SK-N-SH (cell line): ENCODE results near the gene SLCO2B1. TPM values are rescaled to one million over a fixed set of nuclear protein-coding genes. Genes with fewer than 3 reads are reported as not detected.

Source experiments
- CTCF ChIA-PET: fragments of 300-600, 350-600 bp; formaldehyde crosslinking; extraction: SDS; loops from one replicate; lab custom pipeline; 2021; lab: Yijun Ruan, JAX
- POLR2A ChIA-PET: fragments of 350-600 bp; sonication (Branson Sonifier 250); formaldehyde crosslinking; extraction: SDS; loops from one replicate; lab custom pipeline; 2020; ENCODE audit warnings: antibody characterized with exemption, inconsistent platforms; lab: Yijun Ruan, JAX
- DNase-seq: peaks from one replicate; pipeline ENCODE4 v3.0.0; 2012
- H2AFZ ChIP-seq: fragments of 200-600 bp; sonication (generic); 2 replicates; pipeline ENCODE4 v1.8.1; 2016; ENCODE audit warnings: antibody characterized with exemption, mild to moderate bottlenecking, low read depth
- H3F3A ChIP-seq: fragments of 200-600 bp; sonication (generic); replicated peaks from 2 replicates; pipeline ENCODE3; 2016; ENCODE audit warnings: antibody characterized with exemption, mild to moderate bottlenecking; ENCODE audit not compliant: insufficient read depth
- H3K27ac ChIP-seq, 2 experiments: fragments of 200-500 bp in 1 of 2; fragments of 200-600 bp in 1 of 2; sonication (Bioruptor generic) in 1 of 2; sonication (generic), shearing (Covaris generic) in 1 of 2; 2 replicates each; pipeline versions ENCODE4 v1.5.1 to v1.6.1; 2014 to 2016; ENCODE audit warnings: low read depth in 2 of 2, inconsistent platforms in 1 of 2, low read length in 1 of 2, mild to moderate bottlenecking in 1 of 2, mixed read lengths in 1 of 2
- H3K27me3 ChIP-seq: fragments of 200-600 bp; sonication (generic), shearing (Covaris generic); 2 replicates; pipeline ENCODE4 v1.6.1; 2016; ENCODE audit warnings: mixed run types; ENCODE audit not compliant: insufficient read depth
- H3K36me3 ChIP-seq, 2 experiments: fragments of 200-500 bp in 1 of 2; fragments of 200-600 bp in 1 of 2; sonication (Bioruptor generic) in 1 of 2; sonication (generic) in 1 of 2; replicated peaks in 1 of 2; 2 replicates each; pipeline versions ENCODE3 to v1.5.1; 2014 to 2016; ENCODE audit warnings: low read length in 1 of 2, mild to moderate bottlenecking in 1 of 2; ENCODE audit not compliant: insufficient read depth in 2 of 2, control insufficient read depth in 1 of 2
- H3K4me1 ChIP-seq, 2 experiments: fragments of 200-500 bp in 1 of 2; fragments of 200-600 bp in 1 of 2; sonication (Bioruptor generic) in 1 of 2; sonication (generic), shearing (Covaris generic) in 1 of 2; 2 replicates each; pipeline versions ENCODE4 v1.5.1 to v1.6.1; 2014 to 2016; ENCODE audit warnings: low read depth in 1 of 2, low read length in 1 of 2, mixed run types in 1 of 2; ENCODE audit not compliant: insufficient read depth in 2 of 2, control insufficient read depth in 1 of 2
- H3K4me2 ChIP-seq: fragments of 200-600 bp; sonication (generic), shearing (Covaris generic); 2 replicates; pipeline ENCODE4 v1.6.1; 2017; ENCODE audit warnings: mixed run types
- H3K4me3 ChIP-seq, 2 experiments: fragments of 200-500 bp in 1 of 2; fragments of 200-600 bp in 1 of 2; sonication (Bioruptor generic) in 1 of 2; sonication (generic), shearing (Covaris generic) in 1 of 2; 2 replicates each; pipeline versions ENCODE4 v1.5.1 to v1.8.1; 2014 to 2016; ENCODE audit warnings: low read depth in 2 of 2, inconsistent platforms in 1 of 2, low read length in 1 of 2, mild to moderate bottlenecking in 1 of 2, mixed read lengths in 1 of 2, moderate library complexity in 1 of 2
- H3K79me2 ChIP-seq: fragments of 200-600 bp; sonication (generic); 2 replicates; pipeline ENCODE4 v1.8.1; 2017; ENCODE audit warnings: mild to moderate bottlenecking; ENCODE audit not compliant: insufficient read depth
- H3K9ac ChIP-seq: fragments of 200-600 bp; sonication (generic); 2 replicates; pipeline ENCODE4 v1.6.1; 2017; ENCODE audit warnings: mixed run types
- H3K9me2 ChIP-seq: fragments of 200-600 bp; sonication (generic); 2 replicates; pipeline ENCODE4 v1.6.1; 2017; ENCODE audit warnings: mixed run types
- H3K9me3 ChIP-seq: fragments of 200-600 bp; sonication (generic); 2 replicates; pipeline ENCODE4 v1.6.1; 2017; ENCODE audit warnings: mixed run types, mild to moderate bottlenecking, moderate library complexity
- H4K20me1 ChIP-seq: fragments of 200-600 bp; sonication (generic); 2 replicates; pipeline ENCODE4 v1.6.1; 2017; ENCODE audit warnings: mild to moderate bottlenecking, mixed run types; ENCODE audit not compliant: insufficient read depth
- ELF1 ChIP-seq: IDR thresholded peaks from 2 replicates; pipeline ENCODE4 v1.4.0; 2012
- EP300 ChIP-seq, 2 experiments: IDR thresholded peaks; 2 replicates each; pipeline versions ENCODE4 v1.4.0 to v1.6.1; 2012; ENCODE audit warnings: borderline replicate concordance in 1 of 2, low read depth in 1 of 2, low read length in 1 of 2
- EZH2phosphoT487 ChIP-seq: fragments of 200-600 bp; sonication (generic); IDR thresholded peaks from 2 replicates; pipeline ENCODE4 v1.6.1; 2017; ENCODE audit warnings: low read depth, mixed run types, mild to moderate bottlenecking, antibody characterized with exemption, moderate library complexity, borderline replicate concordance
- FOXM1 ChIP-seq: IDR thresholded peaks from 2 replicates; pipeline ENCODE4 v1.4.0; 2012; ENCODE audit warnings: low read depth, mild to moderate bottlenecking
- GATA2 ChIP-seq: sonication (generic); formaldehyde crosslinking; IDR thresholded peaks from 2 replicates; pipeline ENCODE4 v1.5.0; 2020; ENCODE audit warnings: mild to moderate bottlenecking, missing genetic modification reagents
- MEF2A ChIP-seq: IDR thresholded peaks from 2 replicates; pipeline ENCODE4 v1.4.0; 2012; ENCODE audit warnings: low read depth, borderline replicate concordance
- MXI1 ChIP-seq: IDR thresholded peaks from 2 replicates; pipeline ENCODE4 v1.6.1; 2012; ENCODE audit warnings: mild to moderate bottlenecking, low read depth, low read length, improper control_type of control experiment
- NFIC ChIP-seq: IDR thresholded peaks from 2 replicates; pipeline ENCODE4 v1.4.0; 2012; ENCODE audit warnings: borderline replicate concordance
- PBX3 ChIP-seq: IDR thresholded peaks from 2 replicates; pipeline ENCODE4; 2012
- POLR2AphosphoS5 ChIP-seq: IDR thresholded peaks from 2 replicates; pipeline ENCODE4 v1.6.1; 2012; ENCODE audit warnings: low read depth, low read length
- RAD21 ChIP-seq: IDR thresholded peaks from 2 replicates; pipeline ENCODE4 v1.6.1; 2012; ENCODE audit warnings: mild to moderate bottlenecking, low read length
- REST ChIP-seq: IDR thresholded peaks from 2 replicates; pipeline ENCODE4 v1.6.1; 2012; ENCODE audit warnings: mild to moderate bottlenecking, low read depth, low read length, moderate library complexity
- RXRA ChIP-seq: IDR thresholded peaks from 2 replicates; pipeline ENCODE4 v1.4.0; 2012; ENCODE audit warnings: low read depth, mild to moderate bottlenecking, borderline replicate concordance
- TAF1 ChIP-seq: IDR thresholded peaks from 2 replicates; pipeline ENCODE4 v1.6.1; 2012; ENCODE audit warnings: low read depth, mild to moderate bottlenecking, low read length, moderate library complexity, borderline replicate concordance
- TEAD4 ChIP-seq: IDR thresholded peaks from 2 replicates; pipeline ENCODE4 v1.4.0; 2012; ENCODE audit warnings: mild to moderate bottlenecking, borderline replicate concordance; ENCODE audit not compliant: insufficient read depth
- ZBTB33 ChIP-seq: IDR thresholded peaks from 2 replicates; pipeline ENCODE4 v1.4.0; 2012; ENCODE audit warnings: low read depth, borderline replicate concordance
- WGBS: methylation state at CpG from one replicate; pipeline ENCODE4 v1.1.6; 2017; ENCODE audit warnings: low lambda C conversion rate; 5-methylcytosine and 5-hydroxymethylcytosine counted together
- polyA plus RNA-seq, 3 experiments: library from polyadenylated mRNA; depleted of rRNA; stranded (reverse); fragments of >200 nt; gene quantifications; 2 replicates each; pipeline ENCODE4 v1.2.3, GENCODE V29; 2012
- TF ChIP-seq, protein P1 (sequence below): IDR thresholded peaks from 2 replicates; pipeline ENCODE4 v1.4.0; 2012; ENCODE audit warnings: low read depth, borderline replicate concordance
- TF ChIP-seq, protein P2 (sequence below): fragments of 200-600 bp; sonication (generic); IDR thresholded peaks from 2 replicates; pipeline ENCODE4 v1.6.1; 2017; ENCODE audit warnings: antibody characterized with exemption, mild to moderate bottlenecking, moderate library complexity
- TF ChIP-seq, protein P3 (sequence below): IDR thresholded peaks from 2 replicates; pipeline ENCODE4 v1.4.0; 2012; ENCODE audit warnings: low read depth

Gene SLCO2B1
- polyA plus RNA-seq, 1 of the 3 experiments (the other 2 are of a cell fraction) = 0.18 TPM

- no peak for DNase-seq
- CTCF ChIA-PET = interaction anchor here (0.5 to 10.1 kb wide), 9 partner anchors 11 to 261 kb away, joined by 3 to 142 read pairs (median 4); partner anchors contain the start of gene TPBGL
- Histone ChIP-seq H3F3A (no peaks in the 10 kb centered on the region), H3K27me3 (no peaks in the 10 kb centered on the region; the same call in 1 of the 2 replicates), H3K9ac (no peak overlapping the region), H3K27ac (no peak overlapping the region), H2AFZ (no peak overlapping the region), H3K4me3 (no peak overlapping the region), H3K4me1 (peaks cover 0 to 22% of the 10 kb centered on the region in 2 experiments; a peak in 1 of 4 replicates), H3K4me2 (no peak overlapping the region), H3K9me3 (no peaks in the 10 kb centered on the region), H4K20me1 (no peaks in the 10 kb centered on the region), H3K9me2 (no peaks in the 10 kb centered on the region), H3K36me3 (no peaks in the 10 kb centered on the region), H3K79me2 (no peaks in the 10 kb centered on the region)
- TF ChIP-seq NFIC = no peak
- no peak for TF ChIP-seq GATA2 (CRISPR knock-in tag)
- no peak for TF ChIP-seq PBX3
- no peak for TF ChIP-seq TEAD4
- no peak for TF ChIP-seq POLR2AphosphoS5
- TF ChIP-seq FOXM1 = no peak
- no peak for TF ChIP-seq REST
- TF ChIP-seq TAF1 = no peak
- no peak for TF ChIP-seq MXI1
- TF ChIP-seq RXRA = no peak
- no peak for TF ChIP-seq EZH2phosphoT487
- no peak for TF ChIP-seq ZBTB33
- no peak for TF ChIP-seq EP300 (IDR thresholded peaks at IDR 0.05; ENCODE audit: borderline replicate concordance in 1 of 2, low read depth in 1 of 2, low read length in 1 of 2)
- no peak for TF ChIP-seq ELF1
- no peak for TF ChIP-seq MEF2A
- TF ChIP-seq, protein P1, sequence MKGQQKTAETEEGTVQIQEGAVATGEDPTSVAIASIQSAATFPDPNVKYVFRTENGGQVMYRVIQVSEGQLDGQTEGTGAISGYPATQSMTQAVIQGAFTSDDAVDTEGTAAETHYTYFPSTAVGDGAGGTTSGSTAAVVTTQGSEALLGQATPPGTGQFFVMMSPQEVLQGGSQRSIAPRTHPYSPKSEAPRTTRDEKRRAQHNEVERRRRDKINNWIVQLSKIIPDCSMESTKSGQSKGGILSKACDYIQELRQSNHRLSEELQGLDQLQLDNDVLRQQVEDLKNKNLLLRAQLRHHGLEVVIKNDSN = no peak
- TF ChIP-seq, protein P2, sequence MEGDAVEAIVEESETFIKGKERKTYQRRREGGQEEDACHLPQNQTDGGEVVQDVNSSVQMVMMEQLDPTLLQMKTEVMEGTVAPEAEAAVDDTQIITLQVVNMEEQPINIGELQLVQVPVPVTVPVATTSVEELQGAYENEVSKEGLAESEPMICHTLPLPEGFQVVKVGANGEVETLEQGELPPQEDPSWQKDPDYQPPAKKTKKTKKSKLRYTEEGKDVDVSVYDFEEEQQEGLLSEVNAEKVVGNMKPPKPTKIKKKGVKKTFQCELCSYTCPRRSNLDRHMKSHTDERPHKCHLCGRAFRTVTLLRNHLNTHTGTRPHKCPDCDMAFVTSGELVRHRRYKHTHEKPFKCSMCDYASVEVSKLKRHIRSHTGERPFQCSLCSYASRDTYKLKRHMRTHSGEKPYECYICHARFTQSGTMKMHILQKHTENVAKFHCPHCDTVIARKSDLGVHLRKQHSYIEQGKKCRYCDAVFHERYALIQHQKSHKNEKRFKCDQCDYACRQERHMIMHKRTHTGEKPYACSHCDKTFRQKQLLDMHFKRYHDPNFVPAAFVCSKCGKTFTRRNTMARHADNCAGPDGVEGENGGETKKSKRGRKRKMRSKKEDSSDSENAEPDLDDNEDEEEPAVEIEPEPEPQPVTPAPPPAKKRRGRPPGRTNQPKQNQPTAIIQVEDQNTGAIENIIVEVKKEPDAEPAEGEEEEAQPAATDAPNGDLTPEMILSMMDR = no peak
- TF ChIP-seq, protein P3, sequence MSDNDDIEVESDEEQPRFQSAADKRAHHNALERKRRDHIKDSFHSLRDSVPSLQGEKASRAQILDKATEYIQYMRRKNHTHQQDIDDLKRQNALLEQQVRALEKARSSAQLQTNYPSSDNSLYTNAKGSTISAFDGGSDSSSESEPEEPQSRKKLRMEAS = no peak
- no peak for TF ChIP-seq RAD21
- 45% methylated on average over 2 of the region's 2 CpGs for WGBS
- POLR2A ChIA-PET = no interaction called here
These were observed 39.9 kb downstream of the SLCO2B1 start for GRCh38 chr11:75190652-75191329.
